Measurements from ENCODE around the gene MTMR10.

DNA sequence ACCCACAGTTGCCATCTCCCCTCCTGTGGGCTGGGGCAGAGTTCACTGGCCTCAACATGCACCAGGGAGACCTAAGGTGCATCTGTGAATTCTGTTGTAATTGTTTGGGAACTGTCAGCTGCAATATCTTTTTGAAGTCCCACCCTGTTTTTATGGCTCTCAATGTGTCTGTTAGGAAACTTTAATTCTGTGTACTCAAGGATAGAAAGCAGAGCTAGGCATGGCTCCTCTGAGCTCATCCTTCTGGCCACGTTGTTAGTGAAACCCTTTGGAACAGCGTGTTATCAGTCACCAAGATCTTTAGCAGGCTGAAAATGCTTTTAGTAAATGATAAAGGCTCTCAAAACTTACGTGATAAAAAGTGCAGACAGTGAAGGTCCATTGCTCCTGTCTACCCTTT is 33.6 kb upstream of the MTMR10 start:
- TF ChIP-seq POLR2AphosphoS5 (IDR thresholded peaks at IDR 0.05; ENCODE audit: low read depth, low read length) (no peak), POLR2A (IDR thresholded peaks at IDR 0.05; ENCODE audit: low read depth, low read length) (no peak), TAF1 (IDR thresholded peaks at IDR 0.05; ENCODE audit: low read depth, low read length) (no peak), SPI1 (IDR thresholded peaks at IDR 0.05; ENCODE audit: low read depth, low read length) (no peak)

Data from GM12891 (cell line).